GM19438 (cell line): ENCODE data around the gene MPC1.
A peak's percentile ranks its signal among the peaks of the same experiment; 100 is the strongest.

Experiments used
- ATAC-seq: cut with Tn5 transposase; IDR thresholded peaks from one replicate; pipeline ENCODE4 v1.9.1; 2021; ENCODE audit warnings: low read depth; ENCODE audit not compliant: unreplicated experiment

Gene MPC1

DNA sequence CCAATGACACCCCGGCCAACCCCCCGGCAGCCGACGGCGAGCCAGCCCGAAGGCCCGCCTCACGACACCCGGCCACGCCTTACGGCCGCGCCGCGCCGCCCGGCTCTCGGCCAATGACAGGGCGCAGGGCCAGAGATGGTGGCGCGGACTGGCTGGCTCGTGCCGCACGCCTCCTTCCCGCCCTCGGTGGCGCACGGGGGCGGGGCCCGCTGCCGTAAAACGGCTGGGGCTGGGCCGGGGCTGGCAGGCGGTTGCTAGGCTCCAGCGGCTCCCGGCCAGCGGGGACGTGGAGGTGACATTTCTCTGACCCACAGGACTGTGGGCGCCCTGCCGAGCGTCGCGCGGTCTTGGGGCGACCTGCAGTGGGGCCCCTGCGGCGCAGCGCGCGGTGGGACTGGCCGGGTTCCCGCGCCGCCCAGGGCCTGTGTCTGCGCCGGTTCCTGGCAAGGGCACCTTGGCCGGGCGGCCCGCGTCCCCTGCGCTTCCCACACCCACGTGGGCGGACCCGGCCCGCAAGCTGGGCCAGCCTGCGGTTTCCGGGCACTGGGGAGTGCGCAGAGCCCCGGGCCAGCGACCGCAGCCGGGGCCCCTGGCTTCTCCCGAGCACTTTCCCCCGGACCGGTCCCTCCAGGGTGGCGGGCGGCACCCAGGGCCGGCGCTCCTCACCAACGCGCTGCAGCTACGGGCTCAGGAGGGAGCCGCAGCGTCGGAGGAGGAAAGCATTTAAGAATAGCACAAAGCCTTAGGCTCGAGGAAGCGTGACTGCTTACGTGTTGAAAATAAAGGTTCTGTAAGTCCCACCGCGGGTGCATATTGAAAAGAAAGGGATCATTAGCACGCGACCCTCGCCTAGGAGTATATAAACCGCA is at the start of gene MPC1:
TSS of gene MPC1 (minus strand) at position 8 of the 869 bp plus-strand sequence. CDS start 64 bp downstream, outside the sequence.
- ATAC-seq, result peak; percentile 81

DNA sequence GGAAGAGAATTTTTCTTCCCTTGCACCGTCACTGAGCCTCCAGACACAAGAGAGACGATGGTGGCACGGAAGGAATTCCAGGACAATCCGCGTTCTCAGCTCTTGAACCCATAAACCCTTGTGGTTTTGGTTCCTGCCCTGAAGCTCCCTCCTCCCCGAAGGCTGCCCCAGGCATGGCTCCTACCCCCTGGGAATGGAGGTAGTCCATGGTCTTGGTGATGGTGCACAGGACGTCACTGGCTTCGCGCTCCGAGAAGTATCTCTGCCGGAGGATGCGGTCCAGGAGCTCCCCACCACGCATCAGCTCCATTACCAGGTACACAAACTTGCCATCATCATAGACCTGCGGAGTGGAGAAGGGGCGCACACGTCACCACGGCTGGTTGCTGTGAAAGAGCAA is 47.5 kb upstream of the MPC1 start:
- no peak for ATAC-seq

DNA sequence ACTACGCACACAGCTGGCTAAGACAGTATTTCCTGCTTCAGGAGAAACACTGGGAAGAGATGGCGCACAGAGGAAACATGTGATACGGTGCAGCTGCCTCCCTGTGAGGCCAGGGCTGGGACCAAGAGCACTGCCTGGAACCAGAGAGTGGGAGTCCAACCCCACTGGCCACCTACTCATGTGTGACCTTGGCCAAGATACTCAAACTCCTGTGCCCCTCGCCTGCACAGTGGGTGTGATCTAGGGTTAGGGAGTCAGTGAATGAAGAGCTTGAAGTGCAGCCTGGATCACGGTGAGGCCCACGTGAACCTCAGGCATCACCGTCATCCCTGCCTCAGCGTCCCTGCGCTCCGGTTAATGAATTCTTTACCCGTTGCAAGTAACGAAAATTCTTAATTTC is 41.7 kb upstream of the MPC1 start:
- no peak for ATAC-seq

DNA sequence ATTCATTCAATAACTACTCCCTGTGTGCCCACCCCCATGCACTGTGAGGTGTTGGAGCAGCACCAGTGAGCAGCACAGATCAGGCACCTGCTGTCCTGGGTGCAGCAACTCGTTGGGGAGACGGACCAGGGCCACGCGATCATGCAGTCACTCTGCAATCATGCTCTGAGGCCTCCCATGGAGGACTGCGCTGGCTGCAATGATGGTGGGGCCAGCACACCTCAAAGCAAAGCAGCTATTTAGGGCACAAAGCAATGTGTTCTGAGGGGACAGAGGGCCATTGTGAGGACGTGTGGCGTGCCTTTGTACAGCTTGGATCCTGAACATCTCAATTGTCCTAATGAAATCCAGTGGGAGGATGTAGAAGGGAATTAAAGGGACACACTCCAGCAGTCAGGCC is 41.0 kb upstream of the MPC1 start:
- ATAC-seq, result no peak

DNA sequence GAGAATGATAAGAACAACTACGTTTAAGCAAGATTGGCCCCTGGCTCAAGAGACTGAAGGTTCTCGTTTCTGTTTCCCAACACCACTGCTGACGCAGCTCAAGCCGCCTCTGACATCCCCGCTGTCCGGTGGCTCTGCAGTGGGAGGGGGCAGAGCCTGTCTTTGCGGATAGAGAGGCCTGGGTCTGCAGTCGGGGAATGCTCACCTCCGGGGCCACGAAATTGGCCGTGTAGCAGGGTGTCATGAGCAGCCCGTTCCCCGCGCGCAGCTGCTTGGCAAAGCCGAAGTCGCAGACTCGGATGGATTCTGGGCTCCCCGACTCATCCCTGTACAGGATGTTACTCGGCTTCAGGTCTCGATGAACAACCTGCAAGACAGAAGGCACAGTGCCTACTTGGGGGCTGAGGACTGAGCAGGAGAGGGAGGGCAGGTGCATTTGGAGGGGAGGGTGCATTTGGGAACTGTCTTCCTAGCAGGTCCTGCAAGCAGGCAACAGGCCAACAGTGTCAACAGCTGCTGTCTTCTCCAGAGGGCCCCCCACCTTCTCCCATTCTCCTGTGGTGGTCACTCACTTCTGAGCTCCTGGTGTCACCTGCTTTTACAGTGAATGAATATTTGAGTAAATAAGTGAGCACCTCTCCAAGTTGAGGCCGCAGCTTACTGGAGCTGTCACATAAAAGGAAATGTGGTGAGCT is 40.5 kb upstream of the MPC1 start:
- ATAC-seq, result no peak

DNA sequence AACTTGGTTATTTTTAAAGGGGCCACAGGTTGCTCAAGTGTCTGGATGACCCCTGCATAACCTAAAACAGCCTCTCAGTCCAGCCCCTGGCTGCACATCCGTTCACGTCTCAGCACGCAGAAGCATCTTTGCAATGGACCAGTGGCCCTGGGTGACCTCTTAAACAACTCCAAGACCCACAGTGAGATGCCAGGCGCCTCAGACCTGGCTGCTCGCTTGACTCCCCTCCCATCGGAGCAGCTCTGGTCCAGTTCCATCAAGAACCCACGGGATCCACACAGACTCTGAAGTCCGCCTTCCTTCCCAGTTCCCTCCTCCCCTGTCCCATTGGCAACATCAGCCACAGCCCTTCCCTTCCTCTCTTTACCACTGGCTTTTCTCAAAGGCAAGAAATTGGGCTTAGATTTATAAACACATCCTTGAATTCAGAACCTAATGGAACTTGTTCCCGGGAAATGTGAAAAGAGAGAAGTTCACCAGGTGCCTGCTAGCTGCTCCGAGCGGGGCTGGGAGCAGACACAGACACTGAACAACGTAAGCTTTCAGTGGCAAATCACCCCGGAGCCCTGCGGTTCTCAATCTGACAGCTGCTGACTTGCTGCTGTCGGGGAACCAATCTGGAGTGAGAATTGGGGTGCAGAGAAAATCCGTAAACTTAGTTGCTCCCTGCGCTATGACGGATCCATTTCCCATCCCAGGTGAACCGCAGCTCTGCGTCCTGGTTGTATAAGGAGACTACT is 39.6 kb upstream of the MPC1 start:
- no peak for ATAC-seq

DNA sequence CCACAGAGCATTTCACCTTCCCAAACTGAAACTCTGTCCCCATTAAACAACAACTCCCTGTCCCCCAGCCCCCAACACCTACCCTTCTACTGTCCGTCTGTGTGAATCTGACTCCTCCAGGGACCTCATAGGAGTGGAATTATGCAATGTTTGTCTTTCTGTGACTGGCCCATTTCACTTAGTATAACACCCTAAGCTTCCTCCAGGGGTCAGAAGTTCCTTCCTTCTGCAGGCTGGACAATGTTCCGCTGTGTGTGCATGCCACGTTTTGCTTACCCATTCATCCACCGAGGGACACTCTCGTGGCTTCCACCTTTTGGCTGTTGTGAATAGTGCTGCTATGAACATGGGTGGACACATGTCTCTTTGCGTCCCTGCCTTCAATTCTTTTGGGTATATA is 37.6 kb upstream of the MPC1 start:
- ATAC-seq, result no peak

DNA sequence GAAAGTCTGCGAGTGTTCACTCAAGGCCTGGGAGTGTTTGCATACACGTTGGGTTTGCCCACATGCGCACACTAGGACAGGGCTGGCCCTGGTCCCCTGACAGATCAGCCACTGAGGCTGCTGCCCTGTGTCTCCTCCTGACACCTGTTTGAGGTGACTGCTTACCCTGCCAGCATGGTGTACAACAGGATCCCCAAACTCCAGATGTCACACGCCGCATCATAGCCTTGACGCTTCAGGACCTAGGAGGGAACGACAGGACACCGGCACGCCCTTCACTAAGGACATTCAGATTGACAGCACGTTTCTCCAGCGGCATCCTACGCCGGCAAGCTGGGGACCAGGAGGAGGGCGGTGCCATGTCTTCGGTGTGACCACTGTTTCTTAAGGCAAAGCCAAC is 37.0 kb upstream of the MPC1 start:
- ATAC-seq, result peak; percentile 10

DNA sequence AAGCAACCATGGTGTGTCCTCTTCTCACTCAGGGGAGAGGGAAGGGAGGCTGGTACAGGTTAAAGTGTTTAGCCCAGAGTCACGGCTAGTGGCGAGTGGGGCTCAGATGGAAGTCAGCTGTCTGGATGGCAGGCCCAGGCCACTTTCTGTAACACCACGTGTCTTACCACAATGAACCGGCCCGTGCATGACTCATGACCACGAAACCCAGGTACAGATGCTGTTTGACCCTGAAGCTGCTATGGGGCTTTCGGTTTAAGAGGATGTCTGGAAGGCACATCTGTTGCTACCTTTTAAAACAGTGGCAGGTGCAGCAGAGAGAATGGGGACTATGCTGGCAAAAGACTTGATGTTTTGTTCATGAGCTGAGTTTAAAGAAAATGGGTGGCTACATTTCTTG is 36.5 kb upstream of the MPC1 start:
- peak; percentile 95 for ATAC-seq

DNA sequence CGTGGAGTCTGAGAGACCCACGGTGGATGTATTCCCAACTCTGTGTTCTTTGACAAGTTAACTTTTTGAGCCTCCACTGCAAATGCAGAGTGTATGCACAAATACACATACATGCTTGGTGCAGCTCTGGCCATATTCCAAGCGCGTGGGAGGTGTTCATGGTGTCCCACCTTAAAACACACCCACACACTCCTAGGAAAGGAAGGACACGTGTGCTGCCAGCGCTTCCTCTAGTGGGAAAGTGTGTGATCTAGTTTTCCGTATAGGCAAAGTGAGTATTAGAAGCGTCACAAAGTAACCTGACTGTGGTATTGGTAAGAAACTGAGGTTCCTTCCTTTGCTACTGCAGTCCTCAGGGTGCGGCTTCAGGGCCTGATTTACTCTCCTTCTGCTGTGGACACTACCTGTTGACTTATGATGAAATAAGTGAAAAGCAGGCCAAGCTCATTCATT is 36.0 kb upstream of the MPC1 start:
- ATAC-seq, result no peak

DNA sequence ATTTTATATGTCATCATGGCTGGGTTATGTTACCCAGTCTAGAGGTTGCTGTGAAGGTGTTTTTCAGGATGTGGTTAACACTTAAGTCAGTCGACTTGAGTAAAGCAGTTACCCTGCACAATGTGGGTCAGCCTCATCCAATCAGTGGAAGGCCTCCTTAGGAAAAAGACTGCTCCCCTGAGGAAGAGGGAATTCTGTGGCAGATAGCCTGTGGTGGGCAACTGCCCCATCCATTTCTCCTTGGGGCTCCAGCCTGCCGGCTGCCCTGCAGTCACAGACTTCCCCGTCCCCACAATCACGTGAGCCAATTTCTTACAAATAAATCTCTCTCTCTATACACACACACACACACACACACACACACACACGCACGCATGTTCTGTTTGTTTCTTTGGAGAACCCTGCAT is 34.5 kb upstream of the MPC1 start:
- ATAC-seq, result no peak

DNA sequence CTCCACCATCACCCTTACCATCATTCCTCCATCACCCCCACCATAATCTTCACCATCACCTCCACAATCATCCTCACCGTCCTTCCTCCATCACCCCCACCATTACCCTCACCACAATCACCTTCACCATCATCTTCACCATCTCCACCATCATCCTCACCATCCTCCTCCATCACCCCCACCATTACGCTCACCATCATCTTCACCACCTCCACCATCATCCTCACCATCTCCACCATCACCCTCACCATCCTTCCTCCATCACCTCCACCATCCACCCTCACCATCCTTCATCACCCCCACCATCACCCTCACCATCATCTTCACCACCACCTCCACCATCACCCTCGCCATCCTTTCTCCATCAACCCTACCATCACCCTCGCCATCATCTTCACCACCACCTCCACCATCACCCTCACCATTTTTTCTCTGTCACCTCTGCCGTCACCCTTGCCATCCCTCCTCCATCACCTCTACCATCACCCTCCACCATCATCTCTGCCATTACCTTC is 33.1 kb upstream of the MPC1 start:
- ATAC-seq, result no peak

DNA sequence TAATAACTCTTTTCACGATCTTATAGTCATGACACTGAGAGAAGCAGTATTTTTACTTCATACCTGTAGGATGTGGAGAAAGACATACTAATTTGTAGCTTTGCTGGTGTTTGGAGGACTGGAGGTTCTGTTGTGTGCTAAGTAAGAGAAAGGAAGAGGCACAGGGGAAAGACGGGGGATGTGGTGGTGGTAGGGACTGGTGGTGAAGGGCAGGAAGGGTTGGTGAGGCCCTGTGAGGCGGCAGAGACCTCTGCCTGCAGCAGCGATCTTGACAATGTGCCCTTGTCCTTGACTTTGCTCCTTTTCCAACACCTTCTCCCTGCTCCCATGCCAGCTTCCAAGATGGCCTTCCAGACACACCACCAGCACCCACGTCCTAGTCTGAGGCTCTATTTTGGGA is 32.6 kb upstream of the MPC1 start:
- no peak for ATAC-seq

DNA sequence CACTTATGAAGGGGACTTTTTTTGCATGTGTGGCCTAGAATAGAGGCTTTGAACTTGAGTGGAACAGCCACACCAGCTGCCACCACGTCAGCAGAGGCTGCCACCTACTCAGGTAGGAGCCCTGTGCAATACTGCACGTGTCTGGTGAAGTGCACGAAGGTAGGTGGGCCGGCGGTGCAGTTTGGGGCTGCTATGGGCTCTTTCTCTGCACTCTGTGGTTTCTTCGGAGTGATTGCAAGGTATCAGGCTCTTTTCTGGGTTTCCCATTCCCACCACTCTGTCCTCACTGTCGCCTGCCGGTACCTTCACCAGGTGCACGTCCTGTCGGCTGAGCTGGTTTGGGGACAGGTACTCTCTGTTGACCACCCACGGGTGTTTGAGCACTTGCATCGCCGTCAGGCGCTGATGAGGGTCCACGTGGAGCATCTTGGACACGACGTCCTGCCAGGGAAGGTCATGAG is 30.8 kb upstream of the MPC1 start:
- ATAC-seq, result no peak

DNA sequence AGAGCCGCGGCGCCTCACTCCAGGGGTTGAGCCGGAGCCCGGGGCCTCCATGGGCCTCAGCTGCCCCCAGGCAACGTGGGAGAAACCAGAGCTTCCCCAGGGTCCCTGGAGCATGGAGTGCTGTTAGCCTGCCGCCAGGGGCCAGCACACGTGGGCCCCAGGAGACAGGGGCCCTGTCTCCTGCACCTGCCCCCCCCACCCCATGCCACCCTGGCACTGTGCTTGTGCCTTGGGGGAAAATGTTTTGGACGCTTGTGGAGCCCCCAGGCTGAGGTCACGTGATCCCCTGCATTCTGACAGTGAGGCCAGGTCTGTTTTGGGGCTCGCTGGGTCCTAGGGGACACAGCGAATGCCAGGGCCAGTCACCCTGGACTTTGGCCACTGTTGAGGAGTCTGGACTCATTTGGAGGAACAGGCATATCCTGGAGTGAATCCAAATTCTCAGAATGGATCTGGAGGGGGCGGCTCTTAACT is 30.2 kb upstream of the MPC1 start:
- ATAC-seq, result no peak

DNA sequence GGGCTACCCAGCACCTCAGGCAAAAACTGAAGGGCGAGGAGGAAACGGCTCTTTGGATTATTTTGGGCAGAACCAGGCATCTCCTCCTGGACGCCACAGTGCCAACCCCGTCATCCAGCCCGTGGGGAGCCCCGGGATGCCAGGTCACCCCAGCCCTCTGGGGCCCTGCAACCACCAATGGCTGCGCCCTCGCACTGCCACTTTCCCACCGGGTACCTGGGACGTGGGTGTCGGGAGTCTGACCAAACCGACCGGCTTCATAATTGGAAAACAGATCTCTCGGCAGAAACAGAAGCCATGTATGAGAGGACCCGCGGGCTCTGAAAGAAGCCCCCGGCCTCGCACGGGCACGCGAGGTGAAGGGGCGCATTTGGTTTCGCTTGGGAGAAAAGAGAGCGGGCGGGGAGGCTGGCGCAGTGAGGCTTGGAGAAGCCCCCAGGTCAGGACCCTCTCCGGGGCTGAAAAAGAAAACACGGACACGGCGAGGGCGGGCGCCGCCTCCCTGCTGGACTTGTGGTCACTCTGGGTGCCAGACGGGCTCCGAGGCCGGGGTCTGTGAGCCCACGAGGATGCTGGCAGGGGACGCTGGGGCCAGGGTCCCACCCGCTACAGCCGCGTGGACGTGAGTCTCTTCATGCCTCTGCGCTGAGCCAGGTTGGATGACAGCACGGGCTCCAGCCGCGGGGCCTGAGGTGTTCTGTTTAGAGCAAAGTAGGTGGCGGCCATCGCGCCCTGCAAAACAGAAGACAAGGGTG is 29.6 kb upstream of the MPC1 start:
- ATAC-seq, result no peak

DNA sequence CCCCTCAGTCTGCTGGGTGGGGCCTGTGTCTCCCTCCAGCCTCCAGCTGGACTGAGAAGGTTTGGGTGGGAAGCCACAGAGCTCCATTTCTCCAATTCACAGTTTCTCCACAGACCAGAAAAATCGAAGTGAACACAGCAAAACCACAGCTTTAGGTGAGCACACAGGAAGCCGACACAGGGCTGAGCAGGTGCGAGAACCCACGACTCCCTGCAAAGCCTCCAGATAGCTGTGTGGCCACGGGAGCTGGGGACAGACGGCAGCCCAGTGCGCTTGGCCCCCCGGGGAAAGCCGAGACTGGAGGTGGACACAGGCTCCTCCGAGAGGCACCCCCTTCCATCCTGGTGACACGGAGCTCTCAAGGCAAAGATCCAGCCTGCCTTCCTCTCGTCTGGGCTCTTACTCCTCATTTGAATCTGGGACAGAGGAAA is 29.0 kb upstream of the MPC1 start:
- ATAC-seq, result no peak

DNA sequence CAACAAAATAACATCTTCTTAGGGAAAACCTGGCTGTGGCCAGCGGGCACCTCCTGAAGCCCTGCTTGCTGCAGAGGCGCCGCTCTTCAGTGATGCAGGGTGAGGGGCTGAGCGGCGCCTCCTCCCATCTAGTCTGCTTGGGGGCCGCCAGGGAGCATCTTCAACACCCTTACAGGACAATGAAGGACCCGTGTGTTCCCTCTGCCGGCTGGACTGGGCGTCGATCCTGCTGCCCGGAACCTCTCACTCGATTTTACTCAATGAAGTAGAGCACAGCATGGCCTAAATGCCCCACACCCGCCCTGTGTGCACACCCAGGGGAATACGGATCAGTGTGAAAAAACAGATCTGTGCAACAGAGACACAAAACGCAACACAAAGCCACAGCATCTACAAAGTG is 28.5 kb upstream of the MPC1 start:
- ATAC-seq, result no peak

DNA sequence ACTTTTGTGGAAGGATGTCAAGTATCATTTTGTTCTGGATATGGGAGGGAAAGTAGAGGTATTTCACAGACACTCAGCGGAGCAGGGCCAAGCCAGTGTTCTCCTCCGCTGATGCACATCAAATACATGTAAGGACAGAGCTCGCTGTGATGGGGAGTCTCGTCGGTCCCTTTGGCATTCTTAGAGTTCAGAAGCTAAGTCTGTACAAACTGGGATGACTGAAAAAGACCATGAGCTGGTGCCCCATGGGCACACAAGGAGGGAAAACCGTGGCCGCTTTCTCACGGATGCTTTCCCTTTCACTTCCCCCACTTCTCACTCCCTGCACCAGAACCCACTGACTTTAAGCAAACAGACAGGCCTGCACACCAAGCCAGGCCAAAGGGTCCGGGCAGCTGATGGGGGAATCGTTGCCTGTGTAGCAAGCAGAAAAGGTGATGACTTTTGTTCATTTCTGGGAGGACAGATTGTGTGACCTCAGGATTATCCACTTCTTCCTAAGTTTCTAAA is 27.7 kb upstream of the MPC1 start:
- ATAC-seq, result no peak
